Heart left ventricle (tissue), 13 donors: ENCODE data around the gene GRIFIN.

Experiments used
- POLR2A ChIP-seq, 2 donors: fragments of 450-650 bp; IDR thresholded peaks; one replicate each; pipeline ENCODE4 v1.6.1; 2017; ENCODE audit warnings: antibody characterized with exemption in 2 of 2, mild to moderate bottlenecking in 2 of 2, moderate library complexity in 2 of 2
- TF ChIP-seq, protein P1 (sequence below), 12 donors: fragments of 200-600 bp; sonication (generic) in 4 of 12; IDR thresholded peaks; one replicate each; pipeline versions ENCODE4 v1.5.0 to v1.8.0; 2018 to 2022; ENCODE audit warnings: antibody characterized with exemption in 12 of 12, mild to moderate bottlenecking in 5 of 12
- donor health status: ischemic (EF 13 %, LVEDD 7.1; RV severe dilation, severe dysfunction).
- donor health status: DM: no; HTN: yes; CAD: no.
- donor health status: DM: no; HTN: no; CAD: no.
- donor health status: ischemic (EF 25% LVEDD 6.9; RV normal size, moderate dysfunction).
- donor health status: ischemic (EF 25% LVEDD 5.7; RV mildly dilated, moderate dysfunction).
- donor health status: ischemic (EF 35%, LVEDD 5.7; RV mildly dilated, moderate dysfunction).
- donor health status: nonischemic (EF 11% LVEDD 7.7; RV severe dilation, severe dysfunction).
- donor health status: DM: yes; HTN: yes; CAD: no.
- donor health status: PGD.
- donor health status: ischemic (EF 29% LVEDD 5.4; RV normal size, mild dysfunction).
- donor health status: nonischemic (EF 23%, LVEDD 6.1; RV moderate dilation, normal function).

- no peak for TF ChIP-seq POLR2A (IDR thresholded peaks at IDR 0.05)
- TF ChIP-seq, protein P1, sequence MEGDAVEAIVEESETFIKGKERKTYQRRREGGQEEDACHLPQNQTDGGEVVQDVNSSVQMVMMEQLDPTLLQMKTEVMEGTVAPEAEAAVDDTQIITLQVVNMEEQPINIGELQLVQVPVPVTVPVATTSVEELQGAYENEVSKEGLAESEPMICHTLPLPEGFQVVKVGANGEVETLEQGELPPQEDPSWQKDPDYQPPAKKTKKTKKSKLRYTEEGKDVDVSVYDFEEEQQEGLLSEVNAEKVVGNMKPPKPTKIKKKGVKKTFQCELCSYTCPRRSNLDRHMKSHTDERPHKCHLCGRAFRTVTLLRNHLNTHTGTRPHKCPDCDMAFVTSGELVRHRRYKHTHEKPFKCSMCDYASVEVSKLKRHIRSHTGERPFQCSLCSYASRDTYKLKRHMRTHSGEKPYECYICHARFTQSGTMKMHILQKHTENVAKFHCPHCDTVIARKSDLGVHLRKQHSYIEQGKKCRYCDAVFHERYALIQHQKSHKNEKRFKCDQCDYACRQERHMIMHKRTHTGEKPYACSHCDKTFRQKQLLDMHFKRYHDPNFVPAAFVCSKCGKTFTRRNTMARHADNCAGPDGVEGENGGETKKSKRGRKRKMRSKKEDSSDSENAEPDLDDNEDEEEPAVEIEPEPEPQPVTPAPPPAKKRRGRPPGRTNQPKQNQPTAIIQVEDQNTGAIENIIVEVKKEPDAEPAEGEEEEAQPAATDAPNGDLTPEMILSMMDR (IDR thresholded peaks at IDR 0.05): no peak
These were observed 8.0 kb downstream of the GRIFIN start for GRCh38 chr7:2468227-2468626.
